GM23248 (cell line): ENCODE data around the gene LDHAL6A. TPM values are rescaled to one million over a fixed set of nuclear protein-coding genes. Genes with fewer than 3 reads are reported as not detected.

Experiments
- DNase-seq: peaks from one replicate; pipeline ENCODE4 v3.0.0-alpha.2; 2015
- H2AFZ ChIP-seq: fragments of 200-600 bp; sonication (generic); 2 replicates; pipeline ENCODE4 v1.6.1; 2016; ENCODE audit warnings: antibody characterized with exemption
- H3F3A ChIP-seq: fragments of 200-600 bp; sonication (generic); 2 replicates; pipeline ENCODE4 v1.6.1; 2016; ENCODE audit warnings: mild to moderate bottlenecking, antibody characterized with exemption, mixed run types; ENCODE audit not compliant: insufficient read depth
- H3K27ac ChIP-seq: fragments of 200-600 bp; sonication (generic); 2 replicates; pipeline ENCODE4 v1.5.1; 2016; ENCODE audit warnings: mild to moderate bottlenecking
- H3K27me3 ChIP-seq: fragments of 200-600 bp; sonication (generic); replicated peaks from 2 replicates; pipeline ENCODE4 v1.6.1; 2016; ENCODE audit warnings: mild to moderate bottlenecking; ENCODE audit not compliant: insufficient read depth
- H3K36me3 ChIP-seq: fragments of 200-600 bp; sonication (generic); 2 replicates; pipeline ENCODE4 v1.6.1; 2016; ENCODE audit warnings: low read depth, mild to moderate bottlenecking
- H3K4me1 ChIP-seq: fragments of 200-600 bp; sonication (generic); 2 replicates; pipeline ENCODE4 v1.6.1; 2016; ENCODE audit warnings: mild to moderate bottlenecking; ENCODE audit not compliant: insufficient read depth
- H3K4me2 ChIP-seq: fragments of 200-600 bp; sonication (generic); one replicate; pipeline ENCODE4 v1.6.1; 2016; ENCODE audit warnings: mild to moderate bottlenecking; ENCODE audit not compliant: unreplicated experiment
- H3K4me3 ChIP-seq: fragments of 200-600 bp; sonication (generic); 2 replicates; pipeline ENCODE4 v1.5.1; 2016; ENCODE audit warnings: mild to moderate bottlenecking
- H3K79me2 ChIP-seq: fragments of 200-600 bp; sonication (generic); 2 replicates; pipeline ENCODE4 v1.6.1; 2016; ENCODE audit warnings: mild to moderate bottlenecking; ENCODE audit not compliant: insufficient read depth
- H3K9ac ChIP-seq: fragments of 200-600 bp; sonication (generic); 2 replicates; pipeline ENCODE4 v1.6.1; 2016; ENCODE audit warnings: mild to moderate bottlenecking
- H3K9me2 ChIP-seq: fragments of 200-600 bp; sonication (generic); 2 replicates; pipeline ENCODE4 v1.6.1; 2016; ENCODE audit warnings: mixed run types, mild to moderate bottlenecking, moderate library complexity; ENCODE audit not compliant: insufficient read depth
- H3K9me3 ChIP-seq: fragments of 200-600 bp; sonication (generic); one replicate; pipeline ENCODE4 v1.6.1; 2017; ENCODE audit warnings: low read depth
- H4K20me1 ChIP-seq: fragments of 200-600 bp; sonication (generic); 2 replicates; pipeline ENCODE4 v1.6.0; 2016; ENCODE audit not compliant: insufficient read depth
- EZH2 ChIP-seq: fragments of 200-600 bp; sonication (generic); IDR thresholded peaks from 2 replicates; pipeline ENCODE4 v1.6.1; 2018; ENCODE audit warnings: antibody characterized with exemption, mild to moderate bottlenecking; ENCODE audit not compliant: insufficient read depth, poor library complexity, severe bottlenecking
- EZH2phosphoT487 ChIP-seq: fragments of 200-600 bp; sonication (generic); IDR thresholded peaks from 2 replicates; pipeline ENCODE4 v1.6.1; 2018; ENCODE audit warnings: antibody characterized with exemption, moderate library complexity, mild to moderate bottlenecking, low read depth; ENCODE audit not compliant: insufficient read depth
- WGBS, 2 experiments: methylation state at CpG; one replicate each; pipeline ENCODE4 v1.1.6; 2015 to 2017; ENCODE audit warnings: low lambda C conversion rate in 2 of 2, low coverage in 1 of 2; ENCODE audit errors: missing lambda C conversion rate in 2 of 2; 5-methylcytosine and 5-hydroxymethylcytosine counted together
- in situ Hi-C: fragments of 300-500 bp; cut with MboI; formaldehyde crosslinking; loops from 2 replicates; pipeline ENCODE4 v1.15.0; 2020
- polyA plus RNA-seq: library from polyadenylated mRNA; unstranded; fragments of >200 nt; fragmentation: Nextera tagmentation; extraction: Ambion mirVana; gene quantifications from 2 replicates; pipeline ENCODE4 v1.2.1, GENCODE V29; 2016
- total RNA-seq: library from RNA; depleted of rRNA; stranded (reverse); fragments of >200 nt; shearing (Covaris generic); gene quantifications from 2 replicates; pipeline ENCODE4 v1.2.3, GENCODE V29; 2014

Gene LDHAL6A
- total and polyA plus RNA-seq, 2 experiments from 2014 or later, result 0.09 TPM; not detected in 1

DNA sequence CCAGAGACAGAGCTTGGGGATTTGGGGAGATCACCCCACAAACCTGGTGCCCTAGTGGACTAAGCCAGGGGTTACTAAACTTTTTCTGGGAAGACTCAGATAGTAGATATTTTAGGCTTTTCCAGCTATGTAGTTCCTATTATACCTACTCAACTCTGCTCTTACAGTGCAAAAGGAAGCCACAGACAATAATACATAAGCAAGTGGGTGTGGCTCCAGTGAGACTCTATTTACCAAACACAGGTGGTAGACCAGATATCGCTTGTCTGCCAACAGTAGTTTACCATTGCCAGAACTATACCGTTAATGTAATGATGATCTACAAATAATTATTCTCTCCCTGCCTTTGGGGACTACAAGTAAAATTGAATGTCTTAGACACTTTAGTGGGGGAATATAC is 36.6 kb upstream of the LDHAL6A start:
- Histone ChIP-seq H3K79me2 (no peaks in the 10 kb centered on the region), H3K4me1 (no peaks in the 10 kb centered on the region), H3K9me3 (no peaks in the 10 kb centered on the region), H3K27me3 (no peaks in the 10 kb centered on the region), H3F3A (no peaks in the 10 kb centered on the region), H2AFZ (no peak overlapping the region), H3K4me2 (no peak overlapping the region), H4K20me1 (no peaks in the 10 kb centered on the region), H3K27ac (no peak overlapping the region), H3K9me2 (no peaks in the 10 kb centered on the region), H3K36me3 (no peaks in the 10 kb centered on the region), H3K4me3 (no peak overlapping the region), H3K9ac (no peak overlapping the region)
- in situ Hi-C loops, result no loop called here
- WGBS, 2 experiments, result 92 to 97% methylated on average over 2 of the region's 2 CpGs
- TF ChIP-seq EZH2 (no peak), EZH2phosphoT487 (no peak)
- no peak for DNase-seq

- Histone ChIP-seq H3K9ac (no peak overlapping the region), H3K4me3 (no peak overlapping the region), H3K27ac (no peak overlapping the region), H3K9me3 (no peaks in the 10 kb centered on the region), H3K79me2 (no peaks in the 10 kb centered on the region), H3K36me3 (no peaks in the 10 kb centered on the region), H2AFZ (no peak overlapping the region), H3K9me2 (no peaks in the 10 kb centered on the region), H3F3A (no peaks in the 10 kb centered on the region), H3K27me3 (no peaks in the 10 kb centered on the region), H3K4me1 (no peaks in the 10 kb centered on the region), H3K4me2 (no peak overlapping the region), H4K20me1 (no peaks in the 10 kb centered on the region)
- no peak for TF ChIP-seq EZH2phosphoT487
- TF ChIP-seq EZH2, result no peak
- in situ Hi-C loops, result no loop called here
- no peak for DNase-seq
- 79% methylated on average over 2 of the region's 2 CpGs for WGBS, 2 experiments
Observed at GRCh38 chr11:18420067-18420466, 35.6 kb upstream of the LDHAL6A start.

- in situ Hi-C loops, result no loop called here
- 71% methylated on average over 4 of the region's 4 CpGs for WGBS, 2 experiments
Observed at GRCh38 chr11:18427240-18427639, 28.4 kb upstream of the LDHAL6A start.

DNA sequence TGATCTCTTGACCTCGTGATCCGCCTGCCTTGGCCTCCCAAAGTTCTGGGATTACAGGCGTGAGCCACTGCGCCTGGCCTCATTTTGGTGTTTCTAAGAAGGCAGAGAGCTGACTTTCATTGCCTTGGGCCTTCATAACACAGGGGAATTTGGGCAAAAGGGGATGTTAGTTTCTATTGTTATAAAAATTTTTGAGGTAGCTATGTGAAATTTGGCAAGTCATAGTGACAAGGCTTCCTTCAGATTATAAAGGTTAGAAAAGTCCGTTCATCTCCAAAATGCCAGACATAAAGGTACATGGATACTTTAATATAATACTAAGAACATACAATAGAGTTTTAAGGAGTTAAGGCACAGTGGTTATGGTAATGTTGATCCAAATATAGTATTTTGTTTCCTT is 26.3 kb upstream of the LDHAL6A start:
- no peaks in the 10 kb centered on the region for H3K79me2 ChIP-seq
- no peak overlapping the region for H3K27ac ChIP-seq
- TF ChIP-seq EZH2, result no peak
- no peak for TF ChIP-seq EZH2phosphoT487
- H3K4me1 ChIP-seq, result no peaks in the 10 kb centered on the region
- H3K27me3 ChIP-seq, result no peaks in the 10 kb centered on the region
- H3K9ac ChIP-seq, result no peak overlapping the region
- 58 to 65% methylated on average over 5 of the region's 5 CpGs for WGBS, 2 experiments
- in situ Hi-C loops, result no loop called here
- H4K20me1 ChIP-seq, result no peaks in the 10 kb centered on the region
- H3K4me2 ChIP-seq, result no peak overlapping the region
- no peaks in the 10 kb centered on the region for H3F3A ChIP-seq
- no peaks in the 10 kb centered on the region for H3K9me2 ChIP-seq
- no peak overlapping the region for H3K4me3 ChIP-seq
- no peak for DNase-seq
- H2AFZ ChIP-seq, result no peak overlapping the region
- no peaks in the 10 kb centered on the region for H3K36me3 ChIP-seq
- no peaks in the 10 kb centered on the region for H3K9me3 ChIP-seq

More at GRCh38 chr11:18427240-18427639, 28.4 kb upstream of the LDHAL6A start:
- Histone ChIP-seq H2AFZ (no peak overlapping the region), H3K9ac (no peak overlapping the region), H3F3A (no peaks in the 10 kb centered on the region), H3K9me3 (no peaks in the 10 kb centered on the region), H3K4me1 (no peaks in the 10 kb centered on the region), H4K20me1 (no peaks in the 10 kb centered on the region), H3K79me2 (no peaks in the 10 kb centered on the region), H3K4me2 (no peak overlapping the region), H3K4me3 (no peak overlapping the region), H3K36me3 (no peaks in the 10 kb centered on the region), H3K27ac (no peak overlapping the region), H3K27me3 (no peaks in the 10 kb centered on the region), H3K9me2 (no peaks in the 10 kb centered on the region)
- TF ChIP-seq EZH2 (no peak), EZH2phosphoT487 (no peak)
- no peak for DNase-seq

DNA sequence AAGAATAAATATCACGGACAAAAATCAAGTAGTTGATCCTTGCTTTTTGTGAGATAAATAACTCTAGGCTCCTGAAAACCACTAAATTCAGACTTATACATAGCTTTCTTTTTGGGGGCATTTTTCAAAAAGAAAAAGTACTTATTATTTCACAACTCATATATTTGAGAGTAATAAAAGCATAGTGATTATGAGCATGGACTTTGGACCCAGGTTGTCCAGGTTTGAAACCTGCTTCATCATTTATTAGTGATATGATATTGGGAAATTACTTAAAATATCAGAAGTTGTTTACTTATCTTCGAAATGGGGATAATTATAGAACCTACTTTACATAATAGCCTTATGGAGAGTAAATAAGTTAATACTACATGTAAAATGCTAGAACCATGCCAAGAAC is 17.0 kb upstream of the LDHAL6A start:
- Histone ChIP-seq H3K9ac (no peak overlapping the region), H3K36me3 (no peaks in the 10 kb centered on the region), H3K27ac (no peak overlapping the region), H2AFZ (no peak overlapping the region), H3K9me2 (no peaks in the 10 kb centered on the region), H3K79me2 (no peaks in the 10 kb centered on the region), H4K20me1 (no peaks in the 10 kb centered on the region), H3K4me3 (no peak overlapping the region), H3K4me2 (no peak overlapping the region), H3F3A (no peaks in the 10 kb centered on the region), H3K9me3 (no peaks in the 10 kb centered on the region), H3K4me1 (no peaks in the 10 kb centered on the region), H3K27me3 (no peaks in the 10 kb centered on the region)
- no peak for DNase-seq
- TF ChIP-seq EZH2, result no peak
- TF ChIP-seq EZH2phosphoT487, result no peak
- in situ Hi-C loops, result no loop called here
- WGBS, 2 experiments, result 56 to 61% methylated on average over 2 of the region's 2 CpGs
